HG02885 (cell line): Measurements from ENCODE around the gene RAB37.

Experiments
- ATAC-seq: cut with Tn5 transposase; IDR thresholded peaks from one replicate; pipeline ENCODE4 v1.9.1; 2021; ENCODE audit warnings: mild to moderate bottlenecking; ENCODE audit not compliant: unreplicated experiment, poor library complexity

RAB37 gene

DNA sequence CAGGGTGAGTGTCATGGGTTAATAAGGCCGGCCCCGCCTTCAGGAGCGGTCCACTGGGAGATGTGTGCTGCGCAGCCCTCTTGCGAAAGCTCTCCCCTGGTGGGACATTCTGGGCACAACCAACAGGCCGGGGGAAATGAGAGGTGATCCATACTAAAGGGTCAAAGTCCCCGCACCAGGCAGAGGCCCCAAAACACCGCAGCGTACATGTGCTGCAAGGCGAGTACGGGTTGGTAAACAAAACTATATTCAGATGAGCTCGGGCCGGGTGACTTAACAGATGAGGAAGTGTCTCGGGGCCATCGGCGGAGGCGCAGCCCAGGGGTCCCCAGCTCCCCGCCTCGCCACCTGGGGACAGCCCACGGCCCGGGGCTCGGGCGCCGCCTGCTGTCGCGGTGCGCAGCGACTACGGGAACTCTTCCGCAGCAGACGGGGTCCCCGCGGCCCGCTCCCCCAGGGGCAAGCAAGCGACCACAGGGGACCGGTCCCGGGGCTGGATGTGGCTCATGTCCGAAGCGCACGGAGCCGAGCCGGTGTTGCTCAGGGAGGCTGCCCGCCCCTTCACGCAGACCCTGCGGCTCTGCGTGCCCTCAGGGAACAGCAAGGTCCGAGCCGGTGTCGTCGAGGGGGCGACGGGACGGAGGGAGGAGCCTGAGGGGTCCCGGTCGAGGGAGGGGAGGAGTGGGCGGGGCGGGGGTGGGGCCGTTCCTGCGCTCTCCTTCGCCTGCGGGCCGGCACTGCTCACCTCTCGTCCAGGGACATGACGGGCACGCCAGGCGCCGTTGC, at the start of gene RAB37:
RAB37 (plus strand) TSS at position 744 of the 786 bp plus-strand sequence; CDS start at position 761, 17 bp downstream.
- ATAC-seq = peak; percentile 38

DNA sequence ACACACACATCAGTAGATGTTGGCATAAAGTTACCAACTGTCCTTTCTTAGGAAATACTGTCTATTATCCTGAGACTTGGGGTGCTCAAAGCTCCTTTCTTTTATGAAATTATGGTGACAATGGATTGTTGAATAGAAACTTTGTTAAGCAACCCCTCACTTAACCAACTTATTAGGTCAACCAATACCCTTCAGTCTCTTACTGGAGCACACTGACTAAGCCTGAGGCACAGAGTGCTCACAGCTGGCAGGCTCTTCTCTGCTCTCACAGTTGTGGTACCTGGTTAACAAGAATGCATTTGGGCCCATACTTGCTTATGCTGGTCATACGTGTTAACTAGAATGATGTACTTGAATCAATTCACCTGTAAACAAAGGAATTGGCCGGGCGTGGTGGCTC, 49.2 kb upstream of the RAB37 start:
- ATAC-seq = no peak

DNA sequence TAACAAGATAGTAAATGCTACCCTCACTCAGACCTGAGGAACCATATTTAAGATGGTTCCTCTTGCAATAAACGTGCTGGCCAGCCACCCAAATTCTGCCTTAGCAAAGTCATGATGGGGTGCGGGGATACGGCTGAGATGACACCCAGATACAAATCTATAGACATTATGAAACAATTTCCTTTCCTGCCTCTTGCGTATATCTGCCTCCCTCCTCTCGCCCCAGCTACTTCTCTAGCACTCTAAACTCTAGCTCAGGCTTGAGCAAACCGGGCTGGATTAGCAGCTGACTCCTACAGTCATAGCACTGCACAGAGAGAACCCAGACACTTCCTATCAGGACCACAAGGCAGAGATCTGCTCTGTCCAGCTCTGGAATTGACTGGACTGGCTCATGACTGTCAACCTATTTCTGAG, 46.6 kb upstream of the RAB37 start:
- ATAC-seq = no peak

DNA sequence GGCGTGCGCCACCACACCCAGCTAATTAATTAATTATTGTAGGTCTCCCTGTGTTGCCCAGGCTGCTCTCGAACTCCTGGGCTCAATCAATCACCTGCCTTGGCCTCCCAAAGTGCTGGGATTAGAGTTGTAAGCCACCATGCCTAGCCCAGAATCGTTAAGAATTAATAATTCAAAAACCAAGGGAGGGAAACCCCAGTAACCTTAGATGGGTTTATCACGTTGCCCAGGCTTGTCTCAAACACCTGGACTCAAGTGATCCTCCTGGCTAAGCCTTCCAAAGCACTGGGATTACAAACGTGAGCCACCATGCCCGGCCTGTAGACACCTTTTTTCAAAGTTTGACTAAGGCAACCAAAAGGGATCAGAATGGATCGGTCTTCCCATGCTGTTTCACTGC, 45.9 kb upstream of the RAB37 start:
- ATAC-seq = no peak

- no peak for ATAC-seq
Observed at GRCh38 chr17:74694081-74694480, 43.0 kb upstream of the RAB37 start.

- ATAC-seq = no peak
Observed at GRCh38 chr17:74695629-74696028, 41.4 kb upstream of the RAB37 start.

GRCh38 chr17:74697515-74697914, 39.5 kb upstream of the RAB37 start:
- no peak for ATAC-seq

- ATAC-seq = no peak
Observed at GRCh38 chr17:74698069-74698468, 39.0 kb upstream of the RAB37 start.

GRCh38 chr17:74699236-74699635, 37.8 kb upstream of the RAB37 start:
- no peak for ATAC-seq

DNA sequence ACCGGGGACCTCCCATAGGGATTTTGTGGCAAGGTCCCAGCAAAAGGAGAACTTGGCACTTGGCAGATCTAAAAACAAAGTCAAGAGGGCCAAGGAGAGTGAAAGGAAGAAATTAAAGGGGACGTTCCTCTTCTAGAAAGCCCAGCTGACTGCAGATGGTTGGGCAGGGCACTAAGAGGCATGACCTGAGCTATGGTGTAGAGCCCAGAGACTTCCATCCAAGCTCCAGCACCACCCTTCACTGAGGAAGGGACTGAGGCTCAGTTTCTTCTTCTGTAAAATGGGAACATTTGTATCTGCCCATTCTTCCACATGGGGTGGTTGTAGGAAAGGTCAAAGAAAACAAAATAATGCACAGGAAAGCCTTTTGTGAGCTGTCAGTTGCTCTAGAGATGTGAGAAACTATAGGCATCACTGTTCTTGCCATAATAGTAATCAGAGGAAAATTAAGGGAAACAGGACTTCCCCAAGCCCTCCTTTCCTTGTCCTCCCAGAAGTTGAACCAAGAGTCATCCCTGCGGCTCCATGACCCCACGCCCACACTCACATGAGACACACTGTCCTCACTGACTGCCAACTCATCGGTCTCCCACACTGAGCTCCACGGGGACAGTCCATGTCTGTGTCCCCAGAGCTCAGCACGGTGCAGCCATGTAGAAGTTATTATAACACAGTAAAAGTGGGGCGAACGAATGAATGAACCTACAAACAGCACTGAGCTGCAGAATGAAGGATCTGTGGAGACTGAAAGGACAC, 34.8 kb upstream of the RAB37 start:
- ATAC-seq = no peak

DNA sequence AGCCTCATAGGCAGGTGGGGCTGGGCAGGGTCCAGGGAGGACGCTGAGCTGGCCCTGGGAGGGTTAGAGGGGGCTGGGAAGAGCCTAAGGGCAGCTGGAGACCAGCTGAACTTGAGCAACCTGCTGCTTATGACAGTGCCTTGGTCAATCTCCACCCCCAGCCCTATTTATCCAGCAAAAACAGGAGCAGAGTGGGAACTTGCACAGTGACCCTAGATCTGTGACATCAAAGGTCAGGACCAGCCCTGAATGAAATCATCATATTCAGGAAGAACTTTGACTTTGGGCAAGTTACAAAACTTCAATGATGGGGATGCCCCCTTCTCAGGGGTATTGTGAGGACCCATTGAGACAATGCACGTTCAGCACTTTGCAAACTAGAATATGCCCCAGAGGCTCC, 33.7 kb upstream of the RAB37 start:
- ATAC-seq = no peak

DNA sequence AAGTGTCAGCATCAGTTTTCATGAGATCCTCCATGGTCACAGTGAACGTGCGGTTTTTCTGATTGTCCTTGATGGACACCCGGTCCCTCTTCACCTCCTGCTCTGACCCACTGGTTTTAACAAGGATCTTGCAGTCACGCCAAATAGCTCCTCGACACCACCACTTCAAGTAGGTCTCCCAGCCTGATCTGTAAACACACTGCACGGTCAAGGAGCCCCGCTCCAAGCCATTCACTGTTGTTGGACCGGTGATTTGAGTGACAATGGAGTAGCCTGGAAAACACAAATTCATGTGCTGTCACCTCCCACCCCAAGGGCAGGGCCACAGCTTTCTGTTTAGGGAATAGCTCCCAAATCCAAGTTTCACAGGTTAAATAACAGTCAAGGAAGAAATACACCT, 32.5 kb upstream of the RAB37 start:
- no peak for ATAC-seq

- ATAC-seq = no peak
Observed at GRCh38 chr17:74711058-74711824, 25.8 kb upstream of the RAB37 start.

DNA sequence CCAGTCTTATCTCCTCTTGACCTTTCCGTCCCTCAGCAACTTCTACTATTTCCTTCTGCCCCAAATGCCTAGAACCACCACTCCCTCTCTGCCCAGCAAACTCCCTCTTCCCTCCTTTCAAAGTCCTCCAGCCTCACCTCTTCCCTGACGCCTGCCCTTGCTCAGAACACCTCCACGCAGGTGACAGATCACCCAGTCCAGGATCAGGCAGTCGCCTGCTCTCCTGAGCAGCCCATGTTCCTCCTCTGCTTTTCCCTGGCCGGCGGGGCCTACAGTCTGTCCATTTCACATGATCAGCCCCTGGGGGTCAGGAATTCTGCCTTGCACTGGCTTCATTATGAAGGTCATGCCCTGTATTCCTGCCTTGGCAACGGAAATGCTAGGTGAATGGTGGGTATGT, 24.8 kb upstream of the RAB37 start:
- no peak for ATAC-seq

DNA sequence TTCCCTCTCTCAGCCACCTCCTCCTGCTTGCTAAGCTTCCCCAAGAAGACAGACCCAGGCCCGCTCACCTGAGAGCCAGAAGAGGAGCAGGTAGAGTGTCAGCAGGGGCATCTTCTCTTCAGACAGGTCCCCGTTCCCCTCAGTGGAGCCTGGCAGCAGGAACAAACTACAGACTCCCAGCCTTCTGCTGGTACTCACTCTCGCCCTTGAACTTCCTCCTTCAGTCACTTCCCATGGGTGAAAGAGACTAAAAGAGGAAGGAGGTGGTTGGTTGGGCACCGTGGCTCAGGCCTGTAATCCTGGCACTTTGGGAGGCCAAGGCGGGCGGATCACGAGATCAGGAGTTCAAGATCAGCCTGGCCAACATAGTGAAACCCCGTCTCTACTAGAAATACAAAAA, 24.3 kb upstream of the RAB37 start, which contains the start of gene CD300LF:
CD300LF (minus strand) TSS at position 168 of the 400 bp plus-strand sequence; CDS start at position 111, 57 bp downstream.
- no peak for ATAC-seq

- ATAC-seq = no peak
Observed at GRCh38 chr17:74713171-74713755, 23.8 kb upstream of the RAB37 start.

DNA sequence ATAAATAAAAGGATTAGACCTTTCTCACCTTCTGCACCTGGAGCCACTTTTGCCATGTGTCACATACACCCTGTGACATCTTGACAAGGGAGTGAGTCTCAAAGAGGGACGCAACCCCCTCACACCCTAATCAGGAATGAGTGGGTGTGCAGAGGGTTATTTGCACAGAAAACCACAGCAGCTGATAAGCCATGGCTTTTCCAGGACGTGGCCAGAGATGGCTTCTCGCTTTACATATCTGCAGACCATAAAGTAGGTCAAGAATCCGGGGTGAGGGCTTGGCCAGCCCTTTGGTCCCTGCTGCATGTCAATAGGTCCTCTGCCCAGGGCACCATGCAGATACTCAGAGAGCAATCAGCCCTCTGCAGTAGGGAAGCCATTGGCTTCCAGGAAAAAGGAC, 21.9 kb upstream of the RAB37 start:
- ATAC-seq = no peak

DNA sequence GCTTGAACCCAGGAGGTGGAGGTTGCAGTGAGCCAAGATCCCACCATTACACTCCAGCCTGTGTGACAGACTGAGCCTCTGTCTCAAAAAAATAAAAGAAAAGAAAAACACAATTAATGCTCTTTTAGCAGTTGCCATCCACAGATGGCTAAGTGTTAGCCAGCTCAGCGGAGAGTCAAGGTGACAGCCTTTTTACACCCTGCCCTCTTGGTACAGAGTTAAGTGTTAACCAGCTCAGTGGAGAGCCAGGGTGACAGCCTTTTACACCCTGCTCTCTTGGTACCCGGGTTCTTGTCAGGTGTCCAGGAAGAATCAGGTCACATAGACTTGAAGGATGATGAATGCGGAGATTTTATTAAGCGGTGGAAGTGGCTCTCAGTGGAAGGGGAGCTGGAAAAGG, 16.6 kb upstream of the RAB37 start:
- no peak for ATAC-seq

DNA sequence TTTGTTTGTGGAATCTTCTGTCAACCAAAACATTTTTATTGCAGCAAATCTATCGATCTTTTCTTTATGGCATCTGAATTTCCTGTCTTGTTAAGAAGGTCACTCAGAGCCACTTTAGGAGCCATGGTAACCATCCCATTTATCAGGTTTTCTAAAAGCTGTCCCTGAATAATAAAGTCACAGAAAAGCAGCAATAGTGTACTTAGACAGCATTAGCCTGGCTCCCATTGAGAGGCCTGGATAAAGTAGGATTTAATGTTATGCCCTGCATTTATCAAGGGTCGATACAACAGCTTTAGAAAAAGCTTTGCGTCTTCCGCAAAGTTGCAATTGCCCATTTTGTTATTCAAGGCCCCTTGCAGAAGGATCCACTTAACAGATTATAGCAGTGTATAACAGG, 14.3 kb upstream of the RAB37 start:
- no peak for ATAC-seq

- no peak for ATAC-seq
Observed at GRCh38 chr17:74723891-74724290, 13.2 kb upstream of the RAB37 start.
